ENCODE results near the gene PKP3.

GRCh38 chr11:375065-376025 is 18.7 kb upstream of the PKP3 start:
- TF ChIP-seq CTCF (IDR thresholded peaks at IDR 0.05) (no peak), ZFX (IDR thresholded peaks at IDR 0.05; ENCODE audit: borderline replicate concordance) (no peak)
